ENCODE data around the gene UBXN7. TPM values are rescaled to one million over a fixed set of nuclear protein-coding genes. Genes with fewer than 3 reads are reported as not detected.
"Not testable (repeated sequence)": the region's sequence is repeated elsewhere in the genome, so short reads cannot be mapped to it uniquely, and the experiment has no call there.

UBXN7 gene
- total and polyA plus RNA-seq, 9 of the 15 experiments (the other 6 are each of a cell fraction or from before 2014, with no cell fraction given): 3.5 to 44.6 (median 13.4) TPM

DNA sequence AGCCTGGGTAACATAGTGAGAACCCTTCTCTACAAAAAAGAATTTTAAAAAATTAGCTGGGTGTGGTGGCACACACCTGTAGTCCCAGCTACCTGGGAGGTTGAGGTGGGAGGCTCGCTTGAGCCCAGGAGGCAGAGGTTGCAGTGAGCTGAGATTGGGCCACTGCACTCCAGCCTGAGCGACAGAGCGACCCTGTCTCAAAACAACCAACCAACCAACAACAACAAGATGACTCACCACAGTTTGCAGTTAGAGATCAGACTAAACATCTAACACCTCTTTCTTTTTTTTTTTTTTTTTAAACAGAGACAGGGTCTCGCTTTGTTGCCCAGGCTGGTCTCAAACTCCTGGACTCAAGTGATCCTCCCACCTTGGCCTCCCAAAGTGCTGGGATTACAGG is 73.7 kb downstream of the UBXN7 start:
- H4K20me1 ChIP-seq (replicated peaks; ENCODE audit: control insufficient read depth, insufficient read depth, low read length); FAIRE-seq; H3K4me3 ChIP-seq; H3K27me3 ChIP-seq (ENCODE audit: control insufficient read depth in 2 of 2, insufficient read depth in 2 of 2, low read length in 2 of 2); H3K27ac ChIP-seq (ENCODE audit: extremely low read depth, low read depth, low read length); H3K4me2 ChIP-seq (ENCODE audit: insufficient read depth, low read length); H3K9me3 ChIP-seq (replicated peaks; ENCODE audit: control insufficient read depth, insufficient read depth, low read depth, low read length); H3K79me2 ChIP-seq (ENCODE audit: control insufficient read depth, insufficient read depth, low read length); ATAC-seq; intact Hi-C loops (cut with micrococcal nuclease); H2AFZ ChIP-seq (ENCODE audit: low read depth, low read length); CTCF ChIA-PET (ENCODE audit: low intra/inter-chr PET ratio); H3K9ac ChIP-seq (ENCODE audit: insufficient read depth in 1 of 2, low read depth in 2 of 2, low read length in 2 of 2); BruUV-seq (replicated peaks); DNase-seq (ENCODE audit: extremely low read depth in 1 of 4, low spot score in 3 of 4); in situ Hi-C loops (cut with MboI); H3K9me1 ChIP-seq (ENCODE audit: control insufficient read depth, insufficient read depth, low read length); H3K4me1 ChIP-seq (replicated peaks in 1 of 2; ENCODE audit: control insufficient read depth in 2 of 2, insufficient read depth in 2 of 2, low read length in 2 of 2): not testable (repeated sequence)
- POLR2A ChIA-PET: interaction anchor here (1.5 kb wide), 1 partner anchor 21 kb away, joined by 9 read pairs; the partner anchor contains the start of gene TM4SF19
- TF ChIP-seq, protein P1, sequence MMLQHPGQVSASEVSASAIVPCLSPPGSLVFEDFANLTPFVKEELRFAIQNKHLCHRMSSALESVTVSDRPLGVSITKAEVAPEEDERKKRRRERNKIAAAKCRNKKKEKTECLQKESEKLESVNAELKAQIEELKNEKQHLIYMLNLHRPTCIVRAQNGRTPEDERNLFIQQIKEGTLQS (IDR thresholded peaks at IDR 0.05): peak; percentile 29; the same call in 1 of the 2 replicates
- TF ChIP-seq, protein P1 (CRISPR knock-in tag; conservative IDR thresholded peaks at IDR 0.05): not testable (repeated sequence)
- 0 out of 2 replicates have a peak, but pooled peaks have one; percentile 17 for TF ChIP-seq FOSL1 (tag; conservative IDR thresholded peaks at IDR 0.05)
- peaks cover 64% of the 10 kb centered on the region for H3K36me3 ChIP-seq (ENCODE audit: control insufficient read depth, insufficient read depth, low read length)
- 83% methylated on average over 3 of the region's 4 CpGs for WGBS (ENCODE audit: insufficient coverage, low coverage, missing lambda C conversion rate)

DNA sequence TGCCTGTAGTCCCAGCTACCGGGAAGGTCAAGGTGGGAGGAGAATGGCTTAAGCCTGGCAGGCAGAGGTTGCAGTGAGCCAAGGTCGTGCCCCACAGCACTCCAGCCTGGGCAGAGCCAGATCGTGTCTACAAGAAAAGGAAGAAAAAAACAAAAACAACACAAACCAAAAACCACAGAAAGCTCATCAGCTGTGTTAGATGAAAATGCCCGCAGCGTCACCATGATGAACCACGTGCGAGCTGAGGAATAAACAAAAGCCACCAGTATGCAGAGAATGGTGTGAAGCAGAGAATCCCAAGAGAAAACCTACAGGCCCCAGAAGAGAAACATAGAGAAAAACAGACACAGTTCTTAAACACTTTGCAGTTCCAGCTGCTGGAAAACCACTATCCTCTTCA is 74.3 kb downstream of the UBXN7 start:
- POLR2A ChIA-PET: interaction anchor here (1.5 kb wide), 1 partner anchor 20 kb away, joined by 9 read pairs; the partner anchor contains the start of gene TM4SF19
- no peak for DNase-seq (ENCODE audit: extremely low read depth in 1 of 4, low spot score in 3 of 4)
- no TSS peak for BruUV-seq (replicated peaks)
- Histone ChIP-seq H2AFZ (ENCODE audit: low read depth, low read length) (no peak overlapping the region), H3K79me2 (ENCODE audit: control insufficient read depth, insufficient read depth, low read length) (no peaks in the 10 kb centered on the region), H3K9me3 (replicated peaks; ENCODE audit: control insufficient read depth, insufficient read depth, low read depth, low read length) (no peaks in the 10 kb centered on the region), H3K4me2 (ENCODE audit: insufficient read depth, low read length) (no peak overlapping the region), H3K4me3 (no peak overlapping the region), H3K9me1 (ENCODE audit: control insufficient read depth, insufficient read depth, low read length) (no peaks in the 10 kb centered on the region), H3K9ac (ENCODE audit: insufficient read depth in 1 of 2, low read depth in 2 of 2, low read length in 2 of 2) (no peak overlapping the region), H3K36me3 (ENCODE audit: control insufficient read depth, insufficient read depth, low read length) (peaks cover 67% of the 10 kb centered on the region), H3K4me1 (replicated peaks in 1 of 2; ENCODE audit: control insufficient read depth in 2 of 2, insufficient read depth in 2 of 2, low read length in 2 of 2) (peaks cover 0 to 7% of the 10 kb centered on the region in 2 experiments; a peak in 2 of 5 replicates), H3K27me3 (ENCODE audit: control insufficient read depth in 2 of 2, insufficient read depth in 2 of 2, low read length in 2 of 2) (no peaks in the 10 kb centered on the region), H3K27ac (ENCODE audit: extremely low read depth, low read depth, low read length) (no peak overlapping the region), H4K20me1 (replicated peaks; ENCODE audit: control insufficient read depth, insufficient read depth, low read length) (no peaks in the 10 kb centered on the region; the same call in 1 of the 2 replicates)
- WGBS (ENCODE audit: insufficient coverage, low coverage, missing lambda C conversion rate): 96% methylated on average over 6 of the region's 7 CpGs
- intact Hi-C loops (cut with micrococcal nuclease) (no loop called here), in situ Hi-C loops (cut with MboI) (no loop called here)
- ATAC-seq: no peak
- no peak for TF ChIP-seq ZNF561 (CRISPR knock-in tag; conservative IDR thresholded peaks at IDR 0.05)
- CTCF ChIA-PET (ENCODE audit: low intra/inter-chr PET ratio): no interaction called here
- FAIRE-seq: no peak

Data from K562 (cell line).